Stimulated activated CD8-positive, alpha-beta memory T cell treated with anti-CD3 and anti-CD28 coated beads, Interleukin-15, amount 100 ng/mL, for 1 hour (primary cell): ENCODE measurements around the gene PRSS53.
A peak's percentile ranks its signal among the peaks of the same experiment; 100 is the strongest.

Experiments used
- DNase-seq: peaks from one replicate; pipeline ENCODE4 v3.0.0-alpha.2; 2020; ENCODE audit warnings: low read depth

PRSS53 gene

GRCh38 chr16:31043352-31043751 lies 45.4 kb downstream of the PRSS53 start:
- no peak for DNase-seq

DNA sequence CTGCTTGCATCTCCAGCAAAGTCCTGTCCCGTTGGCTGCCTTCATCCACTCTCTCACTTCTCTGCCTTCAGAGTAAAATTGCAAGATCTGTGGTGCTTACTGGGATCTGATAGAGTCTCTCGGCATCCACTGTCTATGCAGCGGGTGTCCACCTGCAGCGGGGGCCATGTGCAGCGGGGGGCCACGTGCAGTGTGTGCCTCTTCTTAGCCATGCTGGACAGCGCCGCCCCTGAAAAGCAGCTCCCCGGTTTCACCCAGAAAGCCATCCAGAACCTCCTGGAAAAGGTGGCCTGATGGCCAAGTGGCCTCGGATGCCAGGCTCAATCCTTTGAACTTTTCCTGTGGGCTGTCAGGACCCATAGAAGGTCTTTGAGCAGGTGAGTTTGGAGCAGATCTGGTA lies 45.9 kb downstream of the PRSS53 start:
- no peak for DNase-seq

GRCh38 chr16:31038993-31039392 lies 49.8 kb downstream of the PRSS53 start:
- no peak for DNase-seq

DNA sequence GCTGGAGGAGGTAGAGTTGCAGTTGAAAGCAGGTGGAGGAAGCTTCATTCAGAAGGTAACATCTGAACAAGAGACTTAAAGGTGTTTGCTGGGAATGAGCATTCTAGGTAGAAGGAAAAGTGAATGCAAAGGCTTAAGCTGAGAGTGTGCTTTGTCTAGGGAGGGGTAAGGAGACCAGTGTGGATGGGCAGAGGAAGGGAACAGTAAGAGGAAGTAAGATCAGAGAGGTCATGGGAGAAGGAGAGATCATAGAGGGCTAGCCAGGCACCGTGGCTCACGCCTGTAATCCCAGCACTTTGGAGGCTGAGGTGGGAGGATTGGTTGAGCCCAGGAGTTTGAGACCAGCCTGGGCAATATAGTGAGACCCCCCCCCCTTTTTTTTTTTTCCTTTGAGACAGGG lies 52.1 kb downstream of the PRSS53 start:
- DNase-seq = no peak

GRCh38 chr16:31033709-31034492 lies 54.8 kb downstream of the PRSS53 start:
- peak; percentile 77 for DNase-seq
